ENCODE data around the gene PYGO2. TPM values are rescaled to one million over a fixed set of nuclear protein-coding genes. Genes with fewer than 3 reads are reported as not detected.
A peak's percentile ranks its signal among the peaks of the same experiment; 100 is the strongest.

The PYGO2 gene
- total RNA-seq, 4 donors from 2014 or later, result 19.1 to 40.1 (median 25.7) TPM

DNA sequence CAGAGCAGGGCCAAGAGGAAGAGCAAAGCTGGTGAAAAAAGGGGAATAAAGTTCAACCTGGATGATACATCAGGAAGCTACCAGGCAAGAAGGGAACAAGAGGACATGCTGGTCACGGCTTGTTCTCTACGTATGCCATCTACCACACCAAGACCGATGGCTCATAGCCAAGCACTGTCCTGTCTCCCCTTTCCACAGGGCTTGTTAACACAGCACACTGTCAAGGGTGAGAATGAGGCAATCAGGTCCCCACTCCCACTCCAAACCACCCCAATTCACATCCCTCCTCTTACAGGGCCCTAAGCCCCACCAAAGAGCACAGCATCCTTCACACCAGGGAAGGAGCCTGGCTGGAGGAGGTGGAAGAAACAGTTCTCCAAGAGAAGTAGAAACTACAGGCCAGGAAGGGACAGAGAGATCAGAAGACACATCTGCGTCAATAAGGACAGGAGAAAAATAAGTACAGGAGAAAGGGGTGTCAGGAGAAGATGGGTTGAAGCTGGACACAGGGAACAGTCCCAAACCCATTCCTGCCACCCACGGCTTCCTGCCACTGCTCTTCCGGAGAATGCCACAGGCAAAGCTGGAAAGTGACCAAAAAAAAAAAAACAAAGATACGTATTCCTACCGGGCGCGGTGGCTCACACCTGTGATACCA, 9.9 kb upstream of the PYGO2 start:
- Histone ChIP-seq H3K9me3 (no peaks in the 10 kb centered on the region), H3K27me3 (no peaks in the 10 kb centered on the region), H3K4me1 (peaks cover 2 to 76% (median 34%) of the 10 kb centered on the region in 3 donors), H3K4me3 (peak overlapping the region in 1 of 2 donors; percentile 55), H3K27ac (peak overlapping the region; percentile 95 to 99 (median 99)), H3K36me3 (peaks cover 0 to 25% of the 10 kb centered on the region in 2 donors)
- ATAC-seq, result no peak
- TF ChIP-seq POLR2A (IDR thresholded peaks at IDR 0.05) (no peak), POLR2AphosphoS5 (IDR thresholded peaks at IDR 0.05) (peak; percentile 20), EP300 (IDR thresholded peaks at IDR 0.05) (no peak)
- TF ChIP-seq, protein P1, sequence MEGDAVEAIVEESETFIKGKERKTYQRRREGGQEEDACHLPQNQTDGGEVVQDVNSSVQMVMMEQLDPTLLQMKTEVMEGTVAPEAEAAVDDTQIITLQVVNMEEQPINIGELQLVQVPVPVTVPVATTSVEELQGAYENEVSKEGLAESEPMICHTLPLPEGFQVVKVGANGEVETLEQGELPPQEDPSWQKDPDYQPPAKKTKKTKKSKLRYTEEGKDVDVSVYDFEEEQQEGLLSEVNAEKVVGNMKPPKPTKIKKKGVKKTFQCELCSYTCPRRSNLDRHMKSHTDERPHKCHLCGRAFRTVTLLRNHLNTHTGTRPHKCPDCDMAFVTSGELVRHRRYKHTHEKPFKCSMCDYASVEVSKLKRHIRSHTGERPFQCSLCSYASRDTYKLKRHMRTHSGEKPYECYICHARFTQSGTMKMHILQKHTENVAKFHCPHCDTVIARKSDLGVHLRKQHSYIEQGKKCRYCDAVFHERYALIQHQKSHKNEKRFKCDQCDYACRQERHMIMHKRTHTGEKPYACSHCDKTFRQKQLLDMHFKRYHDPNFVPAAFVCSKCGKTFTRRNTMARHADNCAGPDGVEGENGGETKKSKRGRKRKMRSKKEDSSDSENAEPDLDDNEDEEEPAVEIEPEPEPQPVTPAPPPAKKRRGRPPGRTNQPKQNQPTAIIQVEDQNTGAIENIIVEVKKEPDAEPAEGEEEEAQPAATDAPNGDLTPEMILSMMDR (IDR thresholded peaks at IDR 0.05), result no peak
- WGBS, 2 donors (ENCODE audit: low coverage in 1 of 2), result 37 to 51% methylated on average over 7 to 10 of the region's 10 CpGs

DNA sequence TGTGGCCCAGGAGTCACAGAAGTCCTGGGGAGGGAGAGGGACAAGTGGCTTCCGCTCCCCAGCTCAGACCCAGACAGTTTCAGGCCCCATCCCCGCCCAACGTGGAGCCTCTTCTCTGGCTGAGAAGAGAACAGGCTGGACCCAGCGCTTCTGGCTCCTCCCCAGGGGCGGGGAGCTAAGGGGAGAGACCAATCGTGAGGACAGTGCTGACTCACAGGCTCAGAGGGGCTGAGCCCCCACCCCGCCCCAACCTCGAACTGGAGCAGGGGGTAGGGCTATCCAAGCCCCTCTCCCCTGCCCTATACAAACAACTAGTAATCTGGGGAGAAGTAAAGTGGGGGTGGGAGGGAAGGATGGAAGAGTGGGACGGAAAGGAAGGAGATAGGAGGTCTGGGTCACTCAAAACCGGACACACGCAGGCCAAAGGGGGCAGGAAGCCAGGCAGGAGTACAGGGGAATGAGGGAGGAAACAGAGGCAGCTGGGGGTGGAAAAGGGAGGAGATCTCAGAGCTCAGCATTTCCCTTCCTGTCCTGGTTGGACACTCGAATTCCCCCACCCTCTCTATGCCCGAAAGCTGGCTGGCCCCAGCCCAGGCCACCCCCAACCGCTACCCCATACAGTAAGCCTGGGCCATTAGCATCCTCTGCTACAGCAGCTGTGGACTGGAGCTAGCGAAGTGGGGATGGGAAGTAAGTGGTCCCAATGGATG, 9.2 kb upstream of the PYGO2 start, which contains the start of gene SHC1:
Gene SHC1, minus strand, starts transcription at position 117 of the 710 bp plus-strand sequence. CDS start 221 bp downstream, outside the sequence.
- H3K4me1 ChIP-seq, result peaks cover 2 to 70% (median 34%) of the 10 kb centered on the region in 3 donors

DNA sequence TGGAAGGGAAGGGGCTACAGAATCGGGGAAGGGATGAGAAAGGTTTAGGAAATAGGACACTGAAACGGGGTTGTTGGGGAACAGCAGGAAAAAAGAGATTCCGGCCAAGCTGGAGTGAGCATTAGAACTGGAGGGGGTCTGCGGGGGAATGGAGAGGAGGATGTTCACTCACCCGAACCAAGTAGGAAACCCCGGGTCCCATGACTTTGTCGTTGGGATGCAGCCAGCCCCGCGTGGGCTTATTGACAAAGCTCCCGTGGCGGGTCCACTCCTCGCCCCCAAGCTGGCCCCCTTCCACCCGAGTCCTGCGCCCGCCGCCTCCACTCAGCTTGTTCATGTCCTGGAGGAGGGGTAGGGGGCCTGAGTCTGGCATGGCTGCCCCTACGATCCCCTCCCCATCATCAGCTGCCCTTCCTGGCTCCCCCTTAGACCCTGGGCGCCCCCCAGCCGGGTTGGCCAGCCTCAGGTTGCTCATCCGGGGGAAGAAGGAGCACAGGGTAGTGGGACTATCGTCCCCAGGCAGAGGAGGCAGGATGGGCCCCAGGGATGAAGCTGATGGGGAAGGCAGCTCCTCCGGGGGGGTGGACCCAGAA, 8.4 kb upstream of the PYGO2 start:
- Histone ChIP-seq H3K27ac (peak overlapping the region; percentile 95 to 99 (median 99)), H3K4me1 (peaks cover 2 to 65% (median 34%) of the 10 kb centered on the region in 3 donors), H3K27me3 (no peaks in the 10 kb centered on the region), H3K4me3 (peak overlapping the region; percentile 32 to 55), H3K9me3 (no peaks in the 10 kb centered on the region), H3K36me3 (peaks cover 0 to 40% of the 10 kb centered on the region in 2 donors)
- TF ChIP-seq EP300 (IDR thresholded peaks at IDR 0.05) (no peak), POLR2A (IDR thresholded peaks at IDR 0.05) (no peak), POLR2AphosphoS5 (IDR thresholded peaks at IDR 0.05) (no peak)
- TF ChIP-seq, protein P1 (IDR thresholded peaks at IDR 0.05), result no peak
- 16 to 22% methylated on average over 5 to 11 of the region's 22 CpGs for WGBS, 2 donors (ENCODE audit: low coverage in 1 of 2)
- no peak for ATAC-seq

More for the DNA sequence above, 9.2 kb upstream of the PYGO2 start, which contains the start of gene SHC1:
- Histone ChIP-seq H3K9me3 (no peaks in the 10 kb centered on the region), H3K4me3 (peak within 1 kb of the TSS; percentile 32 to 55), H3K27me3 (no peaks in the 10 kb centered on the region), H3K36me3 (peaks cover 0 to 31% of the 10 kb centered on the region in 2 donors), H3K27ac (peak within 1 kb of the TSS; percentile 95 to 99 (median 99))
- peak; percentile 69 for ATAC-seq
- WGBS, 2 donors (ENCODE audit: low coverage in 1 of 2), result 0 to 3% methylated on average over 5 to 9 of the region's 15 CpGs
- peak; percentile 97 for TF ChIP-seq POLR2AphosphoS5 (IDR thresholded peaks at IDR 0.05)
- TF ChIP-seq, protein P1 (IDR thresholded peaks at IDR 0.05), result peak in 1 of 4 experiments; percentile 9
- TF ChIP-seq POLR2A (IDR thresholded peaks at IDR 0.05), result peak; percentile 76 to 89
- no peak for TF ChIP-seq EP300 (IDR thresholded peaks at IDR 0.05)

DNA sequence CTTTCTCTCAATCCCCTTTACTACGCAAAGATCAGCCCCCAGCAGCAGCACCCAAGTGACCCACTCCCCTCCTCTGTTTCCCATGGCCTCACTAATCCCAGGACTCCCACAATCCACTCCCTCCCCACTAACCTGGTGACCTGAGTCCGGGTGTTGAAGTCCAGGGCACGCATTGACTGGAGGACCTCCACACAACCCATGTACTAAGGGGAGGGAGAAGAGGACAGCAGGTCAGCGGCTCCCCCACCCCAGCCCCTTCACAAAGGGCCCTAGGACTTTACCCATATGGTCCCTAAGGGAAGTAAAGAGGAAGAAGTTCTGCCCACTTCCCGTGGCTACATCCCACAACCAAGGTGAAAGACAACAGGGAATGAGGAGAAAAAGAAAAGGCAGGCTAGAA, 7.7 kb upstream of the PYGO2 start:
- H3K27me3 ChIP-seq, result no peaks in the 10 kb centered on the region
- no peaks in the 10 kb centered on the region for H3K9me3 ChIP-seq
- whole genome bisulfite sequencing, 2 donors (ENCODE audit: low coverage in 1 of 2), result 75 to 80% methylated on average over 1 of the region's 5 CpGs
- H3K36me3 ChIP-seq, result peaks cover 0 to 47% of the 10 kb centered on the region in 2 donors
- TF ChIP-seq EP300 (IDR thresholded peaks at IDR 0.05) (no peak), POLR2AphosphoS5 (IDR thresholded peaks at IDR 0.05) (no peak), POLR2A (IDR thresholded peaks at IDR 0.05) (no peak)
- TF ChIP-seq, protein P1 (IDR thresholded peaks at IDR 0.05), result no peak
- H3K4me3 ChIP-seq, result peak overlapping the region in 1 of 2 donors; percentile 55
- H3K27ac ChIP-seq, result peak overlapping the region in 3 of 4 donors; percentile 95 to 99 (median 99)
- peaks cover 2 to 65% (median 34%) of the 10 kb centered on the region in 3 donors for H3K4me1 ChIP-seq
- no peak for ATAC-seq

Data from gastroesophageal sphincter (tissue), 4 donors.